H1 (cell line): ENCODE results near the gene RASA1. TPM values are rescaled to one million over a fixed set of nuclear protein-coding genes. Genes with fewer than 3 reads are reported as not detected.

Experiments used
- CTCF ChIA-PET: fragments of 300-600 bp; sonication (Branson Sonifier 250); formaldehyde crosslinking; loops from one replicate; lab custom pipeline; 2021; ENCODE audit not compliant: partially characterized antibody; lab: Charles Lee
- POLR2A ChIA-PET: fragments of 300-600 bp; sonication (Branson Sonifier 250); formaldehyde crosslinking; loops from one replicate; lab custom pipeline; 2021; ENCODE audit warnings: inconsistent platforms; ENCODE audit not compliant: partially characterized antibody; lab: Charles Lee
- DNase-seq, 2 experiments: peaks; one replicate each; pipeline versions ENCODE4 v3.0.0 to v3.0.0-alpha.2; 2010 to 2022; ENCODE audit warnings: low spot score in 2 of 2, low read depth in 1 of 2, mixed read lengths in 1 of 2
- FAIRE-seq: peaks from 2 replicates; lab custom pipeline; 2011; peaks lifted over from hg19 to GRCh38; lab: Jason Lieb, UNC
- H2AFZ ChIP-seq: 2 replicates; pipeline ENCODE4 v1.8.1; 2012; ENCODE audit warnings: low read length, inconsistent platforms
- H2AK5ac ChIP-seq: 2 replicates; pipeline ENCODE4 v1.6.1; 2013; ENCODE audit warnings: low read depth, low read length
- H2BK120ac ChIP-seq: replicated peaks from 2 replicates; pipeline ENCODE3; 2013; ENCODE audit warnings: low read depth, low read length, inconsistent platforms
- H2BK12ac ChIP-seq: 2 replicates; pipeline ENCODE4 v1.6.1; 2013; ENCODE audit warnings: low read depth, low read length
- H2BK15ac ChIP-seq: 2 replicates; pipeline ENCODE4 v1.6.1; 2013; ENCODE audit warnings: low read length
- H2BK20ac ChIP-seq: 2 replicates; pipeline ENCODE4 v1.6.1; 2013; ENCODE audit warnings: low read length
- H2BK5ac ChIP-seq: 2 replicates; pipeline ENCODE4 v1.6.1; 2013; ENCODE audit warnings: low read depth, low read length
- H3K14ac ChIP-seq: 2 replicates; pipeline ENCODE4 v1.6.1; 2013; ENCODE audit warnings: inconsistent platforms; ENCODE audit not compliant: insufficient read length
- H3K18ac ChIP-seq: 2 replicates; pipeline ENCODE4 v1.6.1; 2013; ENCODE audit warnings: low read length; ENCODE audit errors: extremely low read depth
- H3K23ac ChIP-seq: 2 replicates; pipeline ENCODE4 v1.6.1; 2013; ENCODE audit warnings: inconsistent platforms; ENCODE audit not compliant: insufficient read length
- H3K23me2 ChIP-seq: 2 replicates; pipeline ENCODE4 v1.6.1; 2013; ENCODE audit warnings: low read depth, low read length
- H3K27ac ChIP-seq: 2 replicates; pipeline ENCODE4 v1.6.1; 2011; ENCODE audit warnings: low read depth, low read length, inconsistent platforms
- H3K27me3 ChIP-seq, 4 experiments: replicated peaks in 1 of 4; 1 replicate in 1 of 4; 2 replicates in 3 of 4; pipeline versions ENCODE4 v1.6.1 to v1.8.1; 2011 to 2013; ENCODE audit warnings: low read length in 3 of 4, mild to moderate bottlenecking in 3 of 4, inconsistent platforms in 2 of 4, mixed read lengths in 2 of 4, moderate library complexity in 1 of 4; ENCODE audit not compliant: control insufficient read depth in 3 of 4, insufficient read depth in 3 of 4; ENCODE audit errors: extremely low read depth in 1 of 4
- H3K36me3 ChIP-seq, 4 experiments: 2 replicates each; pipeline versions ENCODE4 v1.6.1 to v1.8.1; 2011 to 2013; ENCODE audit warnings: mild to moderate bottlenecking in 4 of 4, low read length in 3 of 4, moderate library complexity in 2 of 4, control low read depth in 1 of 4, inconsistent platforms in 1 of 4; ENCODE audit not compliant: insufficient read depth in 4 of 4, control insufficient read depth in 2 of 4
- H3K4ac ChIP-seq: replicated peaks from 2 replicates; pipeline ENCODE3; 2013; ENCODE audit warnings: low read length, low read depth, mixed read lengths, inconsistent platforms; ENCODE audit not compliant: insufficient read length
- H3K4me1 ChIP-seq, 4 experiments: replicated peaks in 1 of 4; 1 replicate in 1 of 4; 2 replicates in 3 of 4; pipeline versions ENCODE4 v1.6.1 to v1.8.1; 2011 to 2013; ENCODE audit warnings: low read length in 3 of 4, inconsistent platforms in 2 of 4, mixed read lengths in 1 of 4; ENCODE audit not compliant: insufficient read depth in 4 of 4, control insufficient read depth in 3 of 4
- H3K4me2 ChIP-seq, 2 experiments: 2 replicates each; pipeline versions ENCODE4 v1.6.1 to v1.8.1; 2011 to 2013; ENCODE audit warnings: low read depth in 2 of 2, low read length in 2 of 2, control low read depth in 1 of 2, inconsistent platforms in 1 of 2, mild to moderate bottlenecking in 1 of 2; ENCODE audit not compliant: insufficient read depth in 1 of 2
- H3K4me3 ChIP-seq, 4 experiments: fragments of 200-600, 300-600 bp in 1 of 4; sonication (generic), shearing (Covaris generic), sonication (Bioruptor Twin) in 1 of 4; 2 replicates each; pipeline versions ENCODE4 v1.5.1 to v1.8.1; 2011 to 2016; ENCODE audit warnings: low read length in 4 of 4, low read depth in 3 of 4, control low read depth in 2 of 4, inconsistent platforms in 2 of 4, mild to moderate bottlenecking in 2 of 4, mixed read lengths in 1 of 4, moderate library complexity in 1 of 4; ENCODE audit not compliant: insufficient read depth in 2 of 4; ENCODE audit errors: extremely low read depth in 1 of 4
- H3K56ac ChIP-seq: replicated peaks from 2 replicates; pipeline ENCODE3; 2013; ENCODE audit warnings: low read depth, mild to moderate bottlenecking, mixed read lengths, low read length, inconsistent platforms; ENCODE audit not compliant: insufficient read length
- H3K79me1 ChIP-seq: 2 replicates; pipeline ENCODE4 v1.6.1; 2013; ENCODE audit warnings: low read depth, low read length, control low read depth
- H3K79me2 ChIP-seq, 2 experiments: 2 replicates each; pipeline versions ENCODE4 v1.6.1 to v1.8.1; 2012 to 2013; ENCODE audit warnings: low read length in 2 of 2, mild to moderate bottlenecking in 2 of 2, inconsistent platforms in 1 of 2; ENCODE audit not compliant: insufficient read depth in 2 of 2, control insufficient read depth in 1 of 2
- H3K9ac ChIP-seq, 4 experiments: replicated peaks in 1 of 4; 1 replicate in 1 of 4; 2 replicates in 3 of 4; pipeline versions ENCODE4 v1.6.1 to v1.8.1; 2011 to 2013; ENCODE audit warnings: low read depth in 3 of 4, low read length in 3 of 4, control low read depth in 2 of 4, mild to moderate bottlenecking in 2 of 4, moderate library complexity in 2 of 4, inconsistent platforms in 1 of 4; ENCODE audit errors: extremely low read depth in 1 of 4
- H3K9me3 ChIP-seq, 2 experiments: 2 replicates each; pipeline versions ENCODE4 v1.6.1 to v1.8.1; 2012 to 2013; ENCODE audit warnings: mild to moderate bottlenecking in 2 of 2, moderate library complexity in 2 of 2, control low read depth in 1 of 2, inconsistent platforms in 1 of 2, low read depth in 1 of 2, low read length in 1 of 2, mixed read lengths in 1 of 2; ENCODE audit not compliant: insufficient read depth in 2 of 2
- H4K20me1 ChIP-seq, 2 experiments: replicated peaks in 1 of 2; 2 replicates each; pipeline versions ENCODE3 to v1.8.1; 2011 to 2013; ENCODE audit warnings: inconsistent platforms in 2 of 2, low read length in 2 of 2, mild to moderate bottlenecking in 1 of 2; ENCODE audit not compliant: insufficient read depth in 2 of 2, control insufficient read depth in 1 of 2
- H4K5ac ChIP-seq: 2 replicates; pipeline ENCODE4 v1.6.1; 2013; ENCODE audit warnings: low read length, low read depth, mixed read lengths, inconsistent platforms; ENCODE audit not compliant: insufficient read length
- H4K8ac ChIP-seq: 2 replicates; pipeline ENCODE4 v1.8.0; 2013; ENCODE audit warnings: mild to moderate bottlenecking, moderate library complexity, low read length, inconsistent platforms; ENCODE audit not compliant: insufficient read depth; ENCODE audit errors: extremely low read depth
- H4K91ac ChIP-seq: replicated peaks from 2 replicates; pipeline ENCODE3; 2013; ENCODE audit warnings: low read length, mixed read lengths, inconsistent platforms; ENCODE audit not compliant: insufficient read length
- ATF3 ChIP-seq: IDR thresholded peaks from 2 replicates; pipeline ENCODE4 v1.6.1; 2011; ENCODE audit warnings: low read depth, mild to moderate bottlenecking, low read length; ENCODE audit not compliant: insufficient read depth
- RBBP5 ChIP-seq: IDR thresholded peaks from 2 replicates; pipeline ENCODE4 v1.7.1; 2012; ENCODE audit warnings: low read depth, mild to moderate bottlenecking, inconsistent platforms, low read length, moderate library complexity, borderline replicate concordance
- RNF2 ChIP-seq: fragments of 200-900, 300-1000 bp; sonication (generic); IDR thresholded peaks from 2 replicates; pipeline ENCODE4 v1.7.1; 2016; ENCODE audit warnings: borderline replicate concordance, low read depth, mild to moderate bottlenecking, antibody characterized with exemption, low read length; ENCODE audit not compliant: poor library complexity, severe bottlenecking; ENCODE audit errors: missing control alignments
- WGBS, 2 experiments: shearing (Covaris generic) in 1 of 2; methylation state at CpG; one replicate each; pipeline versions ENCODE4 v1.1.6 to v1.1.7; 2013 to 2015; ENCODE audit warnings: low lambda C conversion rate in 2 of 2, mixed read lengths in 2 of 2, inconsistent platforms in 1 of 2, low coverage in 1 of 2, missing lambda C conversion rate in 1 of 2; ENCODE audit not compliant: insufficient replicate concordance in 2 of 2, insufficient coverage in 1 of 2, insufficient read length in 1 of 2; ENCODE audit errors: extremely low coverage in 1 of 2, missing lambda C conversion rate in 1 of 2; 5-methylcytosine and 5-hydroxymethylcytosine counted together
- polyA plus RNA-seq, 7 experiments: library from polyadenylated mRNA; depleted of rRNA in 3 of 7; stranded (reverse) in 5 of 7; unstranded in 2 of 7; fragments of >200 nt in 5 of 7; fragments of 200-250 nt in 2 of 7; gene quantifications; 1 replicate in 5 of 7; 2 replicates in 1 of 7; 4 replicates in 1 of 7; pipeline versions ENCODE4 v1.2.1 to v1.2.3, GENCODE V29; 2011 to 2013; ENCODE audit warnings: missing spikeins in 2 of 7, mixed read lengths in 2 of 7
- total RNA-seq: library from RNA; stranded (reverse); fragmentation: NEBNext Ultra II Directional; extraction: Animal tissue kit (Norgen Biotek cat#: 25700); gene quantifications from 2 replicates; pipeline ENCODE4 v1.2.1, GENCODE V29; 2021

Gene RASA1
- total and polyA plus RNA-seq, 2 of the 8 experiments (the other 6 are each of a cell fraction or from before 2014, with no cell fraction given), result 15.9 to 33.8 TPM

GRCh38 chr5:87258507-87258906 lies 9.2 kb upstream of the RASA1 start:
- Histone ChIP-seq H2AK5ac (no peak overlapping the region), H2BK12ac (no peak overlapping the region), H4K91ac (no peak overlapping the region), H4K20me1 (no peaks in the 10 kb centered on the region), H3K4me3 (no peak overlapping the region), H3K18ac (no peak overlapping the region), H3K27me3 (peaks cover 0 to 13% (median 10%) of the 10 kb centered on the region in 4 experiments; a peak in 6 of 7 replicates), H3K23ac (no peak overlapping the region), H3K23me2 (no peaks in the 10 kb centered on the region), H4K8ac (no peak overlapping the region), H3K56ac (no peak overlapping the region), H3K14ac (no peak overlapping the region), H2AFZ (no peak overlapping the region), H3K4me1 (no peaks in the 10 kb centered on the region), H3K4me2 (no peak overlapping the region), H2BK15ac (no peak overlapping the region)
- CTCF ChIA-PET, result no interaction called here
- FAIRE-seq (no peak), DNase-seq (no peak)
- POLR2A ChIA-PET, result no interaction called here
- TF ChIP-seq RBBP5, result no peak
- TF ChIP-seq ATF3, result no peak
- TF ChIP-seq RNF2, result no peak
- TF ChIP-seq, all 59 proteins: peak for 0
- Histone ChIP-seq H3K9ac (no peak overlapping the region), H3K36me3 (no peaks in the 10 kb centered on the region), H2BK5ac (no peak overlapping the region), H4K5ac (no peak overlapping the region), H3K9me3 (no peaks in the 10 kb centered on the region), H2BK120ac (no peak overlapping the region), H3K4ac (no peak overlapping the region), H3K27ac (no peak overlapping the region), H2BK20ac (no peak overlapping the region), H3K79me1 (no peaks in the 10 kb centered on the region), H3K79me2 (no peaks in the 10 kb centered on the region)
- 94% methylated on average over 1 of the region's 1 CpG; no CpG with 5 or more reads in 1 of the 2 experiments for WGBS, 2 experiments
